Hematopoietic multipotent progenitor cell treated with erythropoietin and hydrocortisone succinate and interleukin-3 and kit ligand, for 8 days (in vitro differentiated cells): ENCODE measurements around the gene MAPT.
"Not testable (repeated sequence)": the region's sequence is repeated elsewhere in the genome, so short reads cannot be mapped to it uniquely, and the experiment has no call there.

Source experiments
- DNase-seq: peaks from one replicate; pipeline ENCODE4 v3.0.0-alpha.2; 2015

The MAPT gene

DNA sequence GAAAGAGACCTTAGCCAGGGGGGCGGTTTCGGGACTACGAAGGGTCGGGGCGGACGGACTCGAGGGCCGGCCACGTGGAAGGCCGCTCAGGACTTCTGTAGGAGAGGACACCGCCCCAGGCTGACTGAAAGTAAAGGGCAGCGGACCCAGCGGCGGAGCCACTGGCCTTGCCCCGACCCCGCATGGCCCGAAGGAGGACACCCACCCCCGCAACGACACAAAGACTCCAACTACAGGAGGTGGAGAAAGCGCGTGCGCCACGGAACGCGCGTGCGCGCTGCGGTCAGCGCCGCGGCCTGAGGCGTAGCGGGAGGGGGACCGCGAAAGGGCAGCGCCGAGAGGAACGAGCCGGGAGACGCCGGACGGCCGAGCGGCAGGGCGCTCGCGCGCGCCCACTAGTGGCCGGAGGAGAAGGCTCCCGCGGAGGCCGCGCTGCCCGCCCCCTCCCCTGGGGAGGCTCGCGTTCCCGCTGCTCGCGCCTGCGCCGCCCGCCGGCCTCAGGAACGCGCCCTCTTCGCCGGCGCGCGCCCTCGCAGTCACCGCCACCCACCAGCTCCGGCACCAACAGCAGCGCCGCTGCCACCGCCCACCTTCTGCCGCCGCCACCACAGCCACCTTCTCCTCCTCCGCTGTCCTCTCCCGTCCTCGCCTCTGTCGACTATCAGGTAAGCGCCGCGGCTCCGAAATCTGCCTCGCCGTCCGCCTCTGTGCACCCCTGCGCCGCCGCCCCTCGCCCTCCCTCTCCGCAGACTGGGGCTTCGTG lies at the start of gene MAPT:
Gene MAPT, plus strand, starts transcription at position 533 of the 763 bp plus-strand sequence. CDS start 67,784 bp downstream, outside the sequence.
- DNase-seq = peak; percentile 84

DNA sequence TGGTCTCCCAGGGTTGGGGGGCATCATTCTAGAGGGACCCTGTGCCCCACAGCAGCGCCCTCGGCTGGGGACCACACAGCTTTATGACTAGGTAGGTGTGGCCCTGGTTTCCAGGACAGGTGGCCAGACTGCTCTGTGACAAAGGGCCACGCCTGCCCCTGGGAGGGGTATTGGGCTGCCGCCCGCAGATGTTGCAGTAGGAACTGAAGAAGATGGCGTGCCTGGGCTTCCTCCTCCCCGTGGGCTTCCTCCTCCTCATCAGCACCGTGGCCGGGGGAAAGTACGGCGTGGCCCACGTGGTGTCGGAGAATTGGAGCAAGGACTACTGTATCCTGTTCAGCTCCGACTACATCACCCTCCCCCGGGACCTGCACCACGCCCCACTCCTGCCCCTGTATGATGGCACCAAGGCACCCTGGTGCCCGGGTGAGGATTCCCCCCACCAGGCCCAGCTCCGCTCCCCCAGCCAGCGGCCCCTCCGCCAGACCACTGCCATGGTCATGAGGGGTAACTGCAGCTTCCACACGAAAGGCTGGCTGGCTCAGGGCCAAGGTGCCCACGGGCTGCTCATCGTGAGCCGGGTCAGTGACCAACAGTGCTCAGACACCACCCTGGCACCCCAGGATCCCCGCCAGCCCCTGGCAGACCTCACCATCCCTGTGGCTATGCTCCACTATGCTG lies 49.5 kb upstream of the MAPT start, which contains the start of gene SPPL2C:
Gene SPPL2C, plus strand, starts transcription at position 187 of the 681 bp plus-strand sequence. Its CDS starts 26 bp downstream, at position 213.
- DNase-seq = no peak

DNA sequence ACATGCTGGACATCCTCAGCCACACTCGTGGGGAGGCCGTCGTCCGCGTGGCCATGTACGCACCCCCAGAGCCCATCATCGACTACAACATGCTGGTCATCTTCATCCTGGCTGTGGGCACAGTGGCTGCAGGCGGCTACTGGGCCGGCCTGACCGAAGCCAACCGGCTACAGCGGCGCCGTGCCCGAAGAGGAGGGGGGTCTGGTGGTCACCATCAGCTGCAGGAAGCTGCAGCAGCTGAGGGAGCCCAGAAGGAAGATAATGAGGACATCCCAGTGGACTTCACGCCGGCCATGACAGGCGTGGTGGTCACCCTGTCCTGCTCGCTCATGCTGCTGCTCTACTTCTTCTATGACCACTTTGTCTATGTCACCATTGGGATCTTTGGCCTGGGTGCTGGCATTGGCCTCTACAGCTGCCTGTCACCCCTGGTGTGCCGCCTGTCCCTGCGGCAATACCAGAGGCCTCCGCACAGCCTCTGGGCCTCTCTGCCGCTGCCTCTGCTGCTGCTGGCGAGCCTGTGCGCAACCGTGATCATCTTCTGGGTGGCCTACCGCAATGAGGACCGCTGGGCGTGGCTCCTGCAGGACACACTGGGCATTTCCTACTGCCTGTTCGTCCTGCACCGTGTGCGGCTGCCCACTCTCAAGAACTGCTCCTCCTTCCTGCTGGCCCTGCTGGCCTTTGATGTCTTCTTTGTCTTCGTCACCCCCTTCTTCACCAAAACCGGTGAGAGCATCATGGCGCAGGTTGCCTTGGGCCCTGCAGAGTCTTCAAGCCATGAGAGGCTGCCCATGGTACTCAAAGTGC lies 48.8 kb upstream of the MAPT start:
- no peak for DNase-seq

DNA sequence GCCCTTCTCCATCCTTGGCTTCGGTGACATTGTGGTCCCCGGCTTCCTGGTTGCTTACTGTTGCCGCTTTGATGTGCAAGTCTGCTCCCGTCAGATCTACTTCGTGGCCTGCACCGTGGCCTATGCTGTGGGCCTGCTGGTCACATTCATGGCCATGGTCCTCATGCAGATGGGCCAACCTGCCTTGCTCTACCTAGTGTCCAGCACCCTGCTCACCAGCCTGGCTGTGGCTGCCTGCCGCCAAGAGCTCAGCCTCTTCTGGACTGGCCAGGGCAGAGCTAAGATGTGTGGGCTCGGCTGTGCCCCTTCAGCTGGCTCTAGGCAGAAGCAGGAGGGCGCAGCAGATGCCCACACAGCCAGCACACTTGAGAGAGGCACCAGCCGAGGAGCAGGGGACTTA lies 48.1 kb upstream of the MAPT start:
- DNase-seq = no peak

DNA sequence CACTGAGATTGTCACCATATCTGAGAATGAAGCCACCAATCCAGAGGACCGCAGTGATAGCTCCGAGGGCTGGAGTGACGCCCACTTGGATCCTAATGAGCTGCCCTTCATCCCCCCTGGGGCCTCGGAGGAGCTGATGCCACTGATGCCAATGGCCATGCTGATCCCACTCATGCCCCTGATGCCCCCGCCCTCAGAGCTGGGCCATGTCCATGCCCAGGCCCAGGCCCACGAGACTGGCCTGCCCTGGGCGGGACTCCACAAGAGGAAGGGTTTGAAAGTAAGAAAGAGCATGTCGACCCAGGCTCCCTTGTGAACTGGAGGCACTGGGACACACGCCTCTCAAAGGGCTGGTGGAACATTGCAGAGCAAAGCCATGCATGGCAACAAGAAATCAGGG lies 47.7 kb upstream of the MAPT start:
- no peak for DNase-seq

DNA sequence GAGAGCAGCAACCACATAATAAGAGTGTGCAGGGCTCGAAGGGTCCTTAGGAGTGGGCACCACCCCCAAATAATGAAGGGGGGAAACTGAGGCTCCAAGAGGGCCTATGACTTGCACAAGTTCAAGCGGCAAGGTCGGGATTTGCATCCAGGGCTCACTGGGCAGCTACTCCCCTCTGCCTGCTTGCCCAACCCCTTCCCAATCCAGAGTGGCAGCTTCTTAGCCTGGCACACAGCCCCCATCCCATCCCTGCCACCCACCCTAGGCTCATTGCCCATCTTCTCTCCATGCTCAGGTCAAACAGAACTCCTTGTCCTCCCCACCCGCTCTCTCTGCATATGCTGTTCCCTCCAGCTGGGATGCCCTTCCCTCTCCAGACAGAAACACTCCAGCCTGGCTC lies 47.3 kb upstream of the MAPT start:
- DNase-seq = no peak

DNA sequence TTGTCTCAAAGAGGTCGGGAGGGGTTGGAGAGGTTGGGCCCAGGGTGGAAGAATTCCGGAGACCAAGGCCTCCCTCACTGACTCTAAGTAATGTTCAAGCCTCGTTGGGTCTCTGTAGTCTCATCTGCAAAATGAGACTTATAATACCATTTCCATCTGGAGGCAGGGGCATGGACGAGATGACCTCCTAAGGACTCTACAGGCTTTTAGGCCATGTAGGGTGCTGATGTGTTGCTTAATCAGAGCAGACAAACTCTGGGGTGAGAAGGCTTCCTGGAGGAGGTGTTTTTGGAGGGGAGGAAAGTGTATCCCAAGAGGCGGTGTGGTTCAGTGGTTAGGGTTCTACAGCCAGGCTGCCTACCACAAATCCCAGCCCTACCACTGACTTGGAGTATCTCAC lies 46.6 kb upstream of the MAPT start:
- DNase-seq = no peak

DNA sequence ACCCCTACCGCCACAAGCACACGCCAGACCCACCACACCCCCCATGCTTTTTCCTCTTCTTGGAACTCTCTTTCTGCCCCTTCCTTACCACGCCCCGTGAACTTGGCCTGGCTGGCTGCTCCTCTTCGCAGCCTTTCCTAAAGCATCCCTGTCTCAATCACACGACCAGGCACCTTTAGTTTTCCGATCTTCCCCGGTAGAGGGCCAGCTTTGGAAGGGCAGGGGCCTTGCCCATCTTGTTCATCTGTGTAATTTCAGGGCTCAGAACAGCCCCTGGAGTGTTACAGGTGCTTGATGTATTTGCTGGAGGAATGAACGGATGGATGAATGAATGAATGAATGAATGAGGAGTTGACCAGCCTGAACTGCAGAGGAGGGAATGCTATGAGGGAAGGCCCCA lies 45.9 kb upstream of the MAPT start:
- DNase-seq = no peak

DNA sequence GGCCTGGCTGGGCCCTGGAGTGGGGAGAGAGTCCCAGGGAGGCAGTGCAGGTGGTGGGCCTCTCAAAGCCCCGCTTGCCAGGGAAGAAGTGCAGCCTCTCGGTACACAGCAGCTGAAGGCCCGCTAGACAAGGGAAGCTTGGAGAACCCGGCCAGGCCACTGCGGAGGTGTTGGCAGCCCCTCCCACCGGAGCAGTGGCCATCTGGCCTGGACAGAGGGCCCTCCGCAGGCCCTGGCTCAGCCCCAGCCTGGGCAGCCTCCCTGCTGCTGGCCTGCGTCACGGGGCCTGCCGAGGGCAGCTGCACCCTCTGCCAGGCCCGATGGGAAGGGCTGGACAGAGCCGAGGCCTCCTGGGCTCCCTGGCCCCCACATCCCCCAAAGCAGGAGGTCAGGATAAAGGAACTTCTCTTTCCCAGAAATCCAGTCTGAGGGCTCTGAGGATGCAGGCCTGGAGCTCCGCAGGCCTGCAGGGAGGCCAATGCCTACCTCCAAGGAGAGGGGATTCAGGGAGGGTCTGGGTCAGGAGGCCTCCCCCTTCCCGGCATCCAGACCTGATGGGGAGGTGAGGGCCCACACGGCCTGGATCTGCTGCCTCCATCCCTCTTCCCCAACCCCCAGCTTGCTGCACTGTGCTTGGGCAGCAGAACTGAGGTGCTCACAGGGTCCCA lies 45.4 kb upstream of the MAPT start:
- DNase-seq = no peak

DNA sequence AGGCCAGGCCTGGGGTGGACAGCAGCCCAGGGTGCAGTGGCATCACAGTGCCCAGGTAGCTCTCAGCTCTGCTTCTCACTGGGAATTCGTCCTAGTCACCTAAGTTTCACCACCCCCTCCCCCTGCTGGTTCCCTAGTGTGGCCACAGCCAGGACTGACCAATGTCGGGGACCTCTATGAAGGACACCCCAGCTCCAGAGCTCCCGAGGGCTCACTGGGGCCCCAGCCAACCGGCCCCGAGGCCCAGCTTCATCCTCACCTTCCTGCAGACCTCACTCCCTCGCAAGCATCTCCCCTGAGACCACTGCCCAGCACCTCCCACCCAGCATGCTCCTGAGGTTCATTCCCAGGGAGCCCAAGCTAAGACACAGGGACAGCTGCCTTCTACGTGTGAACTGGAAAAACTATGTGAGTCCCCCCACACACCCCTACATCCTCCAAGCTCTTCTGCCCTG lies 44.8 kb upstream of the MAPT start:
- no peak for DNase-seq

DNA sequence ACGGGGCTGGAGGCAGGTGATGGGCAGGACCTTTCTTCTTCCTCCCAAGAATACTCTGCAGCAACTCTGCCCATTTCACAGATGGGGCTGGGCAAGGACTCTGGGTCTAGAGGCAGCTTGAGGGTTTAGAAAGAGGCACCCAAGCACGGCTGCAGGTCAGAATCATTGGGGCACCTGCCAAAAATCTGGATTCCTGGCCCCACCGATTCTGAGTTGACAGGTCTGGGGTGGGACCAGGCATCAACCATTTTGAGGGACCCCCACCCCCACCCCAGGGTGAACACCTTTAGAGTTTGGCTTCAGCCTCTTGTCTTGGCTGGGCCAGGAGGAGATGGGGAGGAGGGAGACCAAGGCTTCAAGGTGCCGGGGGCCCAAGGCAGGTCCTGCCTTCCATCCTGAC lies 44.3 kb upstream of the MAPT start:
- no peak for DNase-seq

DNA sequence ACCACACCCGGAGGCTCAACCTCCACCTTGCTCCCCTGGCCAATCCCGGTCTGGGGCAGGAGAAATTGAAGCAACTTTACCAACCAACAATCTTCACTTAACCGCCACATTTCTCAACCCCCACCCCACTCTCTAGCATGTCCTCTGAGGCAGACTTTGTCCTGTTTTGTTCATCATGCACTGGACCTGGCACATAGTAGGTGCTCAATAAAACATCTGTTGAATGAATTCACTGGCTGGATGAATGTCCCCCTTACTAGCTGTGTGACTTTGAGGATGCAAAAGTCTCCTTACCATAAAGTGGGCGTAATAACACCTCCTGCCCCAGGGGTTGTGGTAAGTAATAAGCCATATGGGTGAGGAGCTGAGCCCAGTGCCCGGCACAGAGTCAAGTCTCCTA lies 43.9 kb upstream of the MAPT start:
- no peak for DNase-seq

DNA sequence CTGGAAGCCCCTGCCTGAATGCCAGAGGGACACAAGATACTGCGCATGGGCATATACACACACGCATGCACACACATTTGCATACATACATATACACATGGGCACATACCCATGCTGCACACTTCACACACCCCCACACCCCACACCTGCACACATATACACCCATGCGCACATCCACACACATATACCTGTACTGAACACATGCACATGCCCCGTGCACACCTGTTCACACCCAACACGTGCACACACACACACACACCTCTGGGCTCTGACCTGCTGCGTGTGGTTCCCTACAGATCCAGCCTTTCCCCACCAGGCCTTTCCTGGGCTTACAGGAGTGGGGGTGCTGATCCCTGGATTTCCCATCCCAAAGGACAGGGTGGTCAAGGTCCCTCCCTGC lies 43.3 kb upstream of the MAPT start:
- DNase-seq = no peak

DNA sequence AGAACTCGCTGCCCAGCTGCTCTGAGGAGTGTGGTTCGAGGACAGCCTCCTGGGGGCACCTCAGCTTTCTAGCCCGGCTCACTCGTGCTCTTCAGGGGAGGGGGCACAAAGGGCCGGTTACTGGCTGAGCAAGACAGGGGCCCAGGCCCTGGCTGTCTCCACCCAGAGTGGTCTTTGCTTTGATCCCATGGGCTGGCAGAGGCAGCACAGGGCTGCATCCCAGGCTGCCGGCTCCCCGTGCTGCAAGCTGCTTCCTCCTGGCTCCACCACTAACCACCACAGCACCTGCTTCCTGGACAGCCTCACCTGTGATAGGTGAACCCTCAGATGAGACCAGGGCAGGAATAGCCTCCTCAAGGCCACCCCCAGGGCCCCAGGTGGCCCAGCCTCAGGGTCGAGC lies 42.9 kb upstream of the MAPT start:
- no peak for DNase-seq

DNA sequence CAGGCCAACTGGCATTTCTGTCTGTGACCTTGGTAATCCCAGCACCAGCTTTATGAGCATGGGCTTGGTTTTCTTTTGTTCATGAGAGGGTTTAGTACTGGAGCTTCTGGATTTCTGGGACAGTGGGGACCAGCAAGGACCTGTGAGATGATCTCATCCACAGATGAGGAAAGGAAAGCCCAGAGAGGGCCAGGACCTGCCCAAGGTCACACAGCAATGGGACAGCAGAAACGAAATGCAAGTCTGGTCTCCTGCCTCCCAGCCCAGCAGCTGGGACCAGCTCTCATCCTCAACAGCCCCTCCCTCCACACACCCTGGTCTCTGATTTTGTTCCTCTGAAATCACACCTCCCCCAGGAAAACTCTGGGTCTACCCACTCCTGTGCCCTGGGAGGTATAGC lies 42.5 kb upstream of the MAPT start:
- no peak for DNase-seq

DNA sequence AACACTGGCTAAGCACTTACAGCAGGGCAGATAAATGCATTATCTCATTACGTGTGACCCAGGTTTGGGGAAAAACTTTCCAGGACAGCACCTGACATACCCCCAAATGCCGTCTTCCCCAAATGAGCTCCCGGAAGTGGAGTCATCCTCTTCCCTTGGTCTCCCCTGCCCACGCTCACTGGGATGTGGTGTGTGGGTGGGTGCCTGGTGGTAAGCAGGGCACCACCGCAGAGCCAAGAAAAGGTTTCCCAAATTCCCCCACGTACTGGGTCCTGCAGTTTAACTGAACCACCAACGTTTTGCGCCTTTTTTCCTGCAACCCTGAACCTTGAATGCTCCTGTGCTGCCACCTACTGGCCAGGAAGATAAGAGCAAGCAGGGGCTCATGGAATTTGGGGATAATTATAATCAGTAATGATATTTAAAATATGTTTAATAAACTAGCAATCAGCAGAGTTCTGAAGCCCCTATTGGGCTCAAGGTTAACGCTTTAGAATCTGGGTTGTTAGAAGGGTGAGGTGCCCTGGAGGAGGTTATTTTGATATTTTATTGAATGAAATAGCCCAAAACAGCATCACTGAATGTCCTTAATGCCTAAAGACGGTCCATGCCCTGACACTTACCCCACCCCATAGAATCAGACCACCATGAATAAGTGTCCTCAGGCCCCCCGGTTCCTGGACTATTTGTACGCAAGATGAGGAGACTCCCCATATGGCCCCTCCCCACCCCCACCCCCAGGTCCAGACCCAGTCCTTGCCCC lies 41.6 kb upstream of the MAPT start:
- DNase-seq = peak; percentile 73

DNA sequence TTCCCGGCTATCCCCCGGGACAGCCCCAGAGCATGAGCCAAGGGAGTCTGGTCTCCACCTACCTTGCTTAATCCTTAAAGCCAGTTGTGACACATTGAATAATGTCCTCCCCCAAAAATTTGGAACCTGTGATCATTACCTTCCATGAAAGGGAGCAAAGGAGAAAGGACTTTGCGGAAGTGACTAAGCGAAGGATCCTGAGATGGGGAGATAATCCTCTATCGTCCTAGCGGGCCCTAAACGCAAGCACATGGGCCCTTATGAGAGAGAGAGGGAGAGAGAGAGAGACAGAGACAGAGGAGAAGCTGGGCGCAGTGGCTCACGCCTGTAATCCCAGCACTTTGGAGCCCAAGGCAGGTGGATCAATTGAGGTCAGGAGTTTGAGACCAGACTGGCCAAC lies 40.1 kb upstream of the MAPT start:
- DNase-seq = no peak

DNA sequence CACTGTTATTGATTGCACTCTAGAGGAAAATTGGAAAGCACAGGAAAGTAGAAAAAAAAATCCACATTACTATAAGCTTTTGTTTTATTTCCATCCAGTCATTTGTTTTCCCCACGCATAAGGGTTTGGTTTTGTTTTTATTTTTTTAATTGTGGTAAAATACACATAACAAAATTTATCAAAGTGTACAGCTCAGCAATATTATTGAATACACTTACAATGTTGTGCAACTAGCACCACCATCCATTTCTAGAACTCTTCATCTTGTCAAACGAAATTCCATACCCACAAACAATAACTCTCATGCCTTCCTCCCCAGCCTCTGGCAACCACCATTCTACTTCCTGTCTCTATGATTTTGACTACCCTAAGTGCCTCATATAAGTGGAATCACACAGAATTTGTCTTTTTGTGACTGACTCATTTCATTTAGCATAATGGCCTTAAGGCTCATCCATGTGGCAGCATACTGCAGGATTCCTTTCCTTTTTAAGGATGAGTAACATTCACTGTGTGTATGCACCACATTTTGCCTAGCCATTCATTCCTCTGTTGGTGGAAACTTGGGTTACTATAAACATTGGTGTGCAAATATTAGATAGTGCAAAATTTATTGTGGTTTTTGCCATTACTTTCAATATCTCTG lies 38.5 kb upstream of the MAPT start:
- no peak for DNase-seq

DNA sequence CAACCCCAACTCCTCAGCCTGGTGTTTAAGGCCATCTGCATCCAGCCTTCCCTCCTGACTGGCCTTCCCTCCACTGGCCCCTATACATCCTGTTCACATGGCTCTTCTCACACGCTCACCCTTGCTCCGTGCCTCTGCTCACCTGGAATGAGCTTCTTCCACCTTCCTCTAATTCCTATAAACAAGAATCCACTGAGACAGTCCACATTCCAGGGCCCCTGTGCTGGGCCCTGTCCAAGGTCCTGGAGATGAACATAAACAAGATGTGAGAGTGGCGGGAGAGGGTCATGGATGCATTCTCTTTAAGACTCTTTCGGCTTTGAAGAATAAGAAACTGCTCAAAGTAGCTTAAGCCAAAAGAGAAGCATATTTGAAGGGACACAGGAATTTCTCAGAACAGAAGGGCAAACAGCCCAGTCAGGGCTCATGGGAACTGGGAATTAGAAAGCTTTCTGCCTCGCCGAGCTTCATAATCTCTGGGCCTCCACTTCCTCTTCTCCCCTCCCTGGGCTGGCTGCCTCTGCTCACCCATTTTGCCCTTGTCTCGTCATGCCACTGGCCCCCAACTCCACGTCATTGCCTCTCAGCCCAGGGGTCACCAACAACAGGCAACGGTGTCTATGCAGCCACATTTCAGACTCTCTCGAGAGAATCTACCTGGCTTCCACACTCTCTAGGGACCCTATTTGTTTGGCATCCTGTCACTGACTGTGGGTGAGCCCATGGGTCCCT lies 36.2 kb upstream of the MAPT start:
- DNase-seq = peak; percentile 11

DNA sequence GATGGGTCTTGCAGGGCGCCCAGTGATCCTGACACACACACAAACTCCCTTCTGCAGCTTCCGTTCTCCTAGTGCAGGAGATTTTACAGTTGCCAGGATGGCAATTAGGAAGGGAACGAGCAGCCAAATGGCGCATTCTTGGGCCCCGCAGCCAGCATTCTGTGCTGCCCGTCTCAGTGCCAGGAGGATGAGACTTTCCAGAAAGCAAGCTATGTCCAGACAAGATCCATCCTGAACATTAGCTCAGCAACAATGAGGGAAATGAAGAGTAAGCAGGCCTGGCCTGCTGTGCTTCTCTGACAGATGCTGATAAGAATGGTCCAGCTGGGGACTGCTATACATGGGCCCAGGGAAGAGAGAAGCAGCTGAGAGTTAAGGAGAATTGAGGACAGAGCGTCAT lies 33.2 kb upstream of the MAPT start:
- no peak for DNase-seq

DNA sequence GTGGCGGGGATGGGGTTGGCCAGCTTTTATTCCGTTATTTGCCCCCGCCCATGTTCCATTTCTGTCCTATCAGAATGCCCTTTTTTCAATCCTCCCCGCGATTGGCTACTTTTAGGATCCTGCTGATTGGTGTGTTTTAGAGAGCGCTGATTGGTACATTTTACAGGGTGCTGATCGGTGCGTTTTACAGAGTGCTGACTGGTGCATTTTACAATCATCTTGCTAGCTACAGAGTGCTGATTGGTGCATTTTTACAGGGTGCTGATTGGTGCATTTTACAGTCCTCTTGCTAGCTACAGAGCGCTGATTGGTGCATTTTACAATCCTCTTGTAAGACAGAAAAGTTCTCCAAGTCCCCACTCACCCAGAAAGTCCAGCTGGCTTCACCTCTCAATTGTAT lies 32.2 kb upstream of the MAPT start:
- DNase-seq = not testable (repeated sequence)
